Lower leg skin (tissue), 3 donors: ENCODE results near the gene SPTB.

Experiments used
- CTCF ChIP-seq, 3 donors: fragments of 450-650 bp; IDR thresholded peaks; one replicate each; pipeline ENCODE4 v1.5.1; 2016; ENCODE audit warnings: antibody characterized with exemption in 3 of 3, mild to moderate bottlenecking in 3 of 3, moderate library complexity in 2 of 3
- POLR2A ChIP-seq, 2 donors: fragments of 450-650 bp; IDR thresholded peaks; one replicate each; pipeline ENCODE4 v1.6.1; 2016 to 2017; ENCODE audit warnings: antibody characterized with exemption in 2 of 2, mild to moderate bottlenecking in 1 of 2, moderate library complexity in 1 of 2

DNA sequence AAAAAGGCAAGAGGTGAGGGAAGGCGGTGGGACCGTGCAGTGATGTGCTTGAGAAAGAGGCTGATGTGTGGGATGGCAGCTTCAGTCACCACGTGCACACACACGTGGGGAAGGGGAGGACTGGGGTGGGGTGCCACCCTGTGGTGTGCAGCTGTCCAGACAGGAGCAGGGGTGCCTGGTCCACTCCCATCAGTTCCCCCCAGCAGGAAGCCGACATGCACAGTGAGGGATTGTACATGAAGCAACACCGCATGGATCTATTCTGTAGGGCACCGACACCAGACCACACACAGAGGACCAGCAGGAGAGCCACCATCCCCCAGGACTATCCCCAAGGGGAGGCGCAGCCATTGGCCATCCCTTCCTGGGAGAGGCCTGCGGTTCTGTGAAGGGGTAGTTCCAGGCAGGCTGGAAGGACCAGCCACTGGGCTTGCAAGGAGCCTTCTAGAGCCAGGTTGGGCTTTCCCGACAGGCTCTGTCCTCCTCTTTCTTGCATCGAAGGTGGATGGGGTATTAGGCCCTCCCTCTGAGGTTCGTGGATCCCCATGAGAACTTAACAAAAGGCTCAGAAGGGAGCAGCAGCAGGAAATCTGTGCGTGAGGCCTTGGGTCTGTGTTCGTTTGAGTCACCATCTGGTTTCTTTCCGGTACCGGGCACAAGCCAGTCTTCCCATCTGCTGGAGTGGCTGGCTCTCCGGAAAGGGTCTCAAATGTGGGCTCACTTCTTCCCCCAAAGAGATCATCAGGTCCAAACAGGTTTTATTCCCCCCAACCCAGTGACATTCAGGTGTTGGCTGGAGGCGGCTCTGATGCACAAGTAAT is 115.7 kb downstream of the SPTB start:
- TF ChIP-seq CTCF (IDR thresholded peaks at IDR 0.05) = no peak
- no peak for TF ChIP-seq POLR2A (IDR thresholded peaks at IDR 0.05)
